Epithelial cell of esophagus (primary cell): Measurements from ENCODE around the gene PLIN1.

Source experiments
- DNase-seq: peaks from one replicate; pipeline ENCODE4 v3.0.0; 2010; ENCODE audit warnings: low read depth
- H3K4me3 ChIP-seq: 2 replicates; pipeline ENCODE4 v1.5.1; 2011; ENCODE audit warnings: mild to moderate bottlenecking, low read length, control low read depth
- CTCF ChIP-seq: IDR thresholded peaks from 2 replicates; pipeline ENCODE4 v1.5.1; 2011; ENCODE audit warnings: low read depth, mild to moderate bottlenecking, low read length, control low read depth, inconsistent platforms; ENCODE audit not compliant: insufficient read depth; ENCODE audit errors: missing control alignments

The PLIN1 gene

GRCh38 chr15:89667706-89667960, 11.5 kb downstream of the PLIN1 start:
- no peak for TF ChIP-seq CTCF
- DNase-seq, result no peak
- H3K4me3 ChIP-seq, result no peak overlapping the region

GRCh38 chr15:89666858-89667705, 12.1 kb downstream of the PLIN1 start:
- no peak for TF ChIP-seq CTCF
- DNase-seq, result no peak
- no peak overlapping the region for H3K4me3 ChIP-seq

- TF ChIP-seq CTCF, result no peak
- DNase-seq, result no peak
- H3K4me3 ChIP-seq, result no peak overlapping the region
Observed at GRCh38 chr15:89666184-89666857, 12.8 kb downstream of the PLIN1 start.

GRCh38 chr15:89665449-89666181, 13.6 kb downstream of the PLIN1 start:
- DNase-seq, result peak; percentile 41
- peak overlapping the region; percentile 34 for H3K4me3 ChIP-seq
- TF ChIP-seq CTCF, result no peak

- no peak for TF ChIP-seq CTCF
- H3K4me3 ChIP-seq, result no peak overlapping the region
- DNase-seq, result no peak
Observed at GRCh38 chr15:89664441-89665350, 14.5 kb downstream of the PLIN1 start.

GRCh38 chr15:89662893-89663626, 16.1 kb downstream of the PLIN1 start:
- peak; percentile 81 for DNase-seq
- no peak overlapping the region for H3K4me3 ChIP-seq
- TF ChIP-seq CTCF, result no peak
